Measurements from ENCODE around the gene DPP3.

The DPP3 gene

DNA sequence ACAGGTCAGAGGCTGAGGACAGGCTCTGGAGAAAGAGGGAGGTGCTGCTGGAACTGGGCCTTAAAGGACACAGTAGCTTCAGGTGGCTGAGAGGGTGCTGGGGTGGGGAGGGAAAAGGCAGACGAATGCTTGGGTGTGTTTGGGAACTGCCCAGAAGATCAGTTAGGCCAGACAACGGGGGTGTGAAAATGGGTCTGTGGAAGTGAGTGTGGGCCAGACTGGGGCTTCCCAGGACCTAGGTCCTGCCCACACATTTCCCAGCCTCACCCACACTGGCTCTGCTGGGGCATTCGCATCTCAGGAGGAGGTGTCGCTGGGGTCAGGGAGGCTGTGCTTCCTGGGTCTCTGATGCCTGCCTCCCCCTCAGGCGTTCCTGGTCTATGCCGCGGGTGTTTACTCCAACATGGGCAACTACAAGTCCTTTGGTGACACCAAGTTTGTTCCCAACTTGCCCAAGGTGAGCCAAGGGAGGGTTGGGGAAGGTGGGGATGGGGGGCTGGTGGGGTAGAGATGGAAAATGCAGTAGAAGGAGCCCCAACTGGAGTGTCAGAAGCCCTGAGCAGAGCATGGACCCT lies 4.7 kb downstream of the DPP3 start:
- no peak for DNase-seq (ENCODE audit: low read depth)

DNA sequence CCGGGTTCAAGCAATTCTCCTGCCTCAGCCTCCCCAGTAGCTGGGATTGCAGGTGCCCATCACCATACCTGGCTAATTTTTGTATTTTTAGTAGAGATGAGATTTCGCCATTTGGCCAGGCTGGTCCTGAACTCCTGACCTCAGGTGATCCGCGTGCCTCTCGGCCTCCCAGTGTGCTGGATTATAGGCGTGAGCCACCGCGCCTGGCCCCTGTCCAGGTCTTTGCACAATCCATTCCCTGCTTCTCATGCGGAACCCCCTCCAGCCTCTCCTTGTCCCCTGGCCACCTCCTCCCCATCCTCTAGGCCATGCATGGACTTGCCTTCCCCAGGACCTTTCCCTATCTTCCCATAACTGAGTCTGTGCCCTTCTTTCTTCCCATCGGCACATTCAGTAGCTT lies 8.7 kb downstream of the DPP3 start:
- no peak for DNase-seq (ENCODE audit: low read depth)

DNA sequence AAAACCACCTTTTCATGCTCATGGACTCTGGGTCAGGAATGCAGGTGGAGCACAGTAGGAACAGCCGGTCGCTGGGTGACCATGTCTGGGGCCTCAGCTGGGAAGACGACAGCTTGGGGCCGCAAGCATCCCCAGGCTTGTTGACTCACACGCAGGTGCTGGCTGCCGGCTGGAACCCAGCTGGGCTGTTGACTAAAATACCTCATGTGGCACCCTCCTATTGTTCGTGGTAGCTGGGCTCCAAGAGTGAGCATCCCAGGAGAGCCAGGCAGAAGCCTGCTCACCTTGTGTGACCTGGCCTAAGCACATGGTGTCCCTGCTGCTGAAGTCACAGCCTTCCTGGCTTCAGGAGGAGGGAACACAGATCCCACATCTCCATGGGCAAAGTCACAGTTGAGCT lies 9.4 kb downstream of the DPP3 start:
- no peak for DNase-seq (ENCODE audit: low read depth)

DNA sequence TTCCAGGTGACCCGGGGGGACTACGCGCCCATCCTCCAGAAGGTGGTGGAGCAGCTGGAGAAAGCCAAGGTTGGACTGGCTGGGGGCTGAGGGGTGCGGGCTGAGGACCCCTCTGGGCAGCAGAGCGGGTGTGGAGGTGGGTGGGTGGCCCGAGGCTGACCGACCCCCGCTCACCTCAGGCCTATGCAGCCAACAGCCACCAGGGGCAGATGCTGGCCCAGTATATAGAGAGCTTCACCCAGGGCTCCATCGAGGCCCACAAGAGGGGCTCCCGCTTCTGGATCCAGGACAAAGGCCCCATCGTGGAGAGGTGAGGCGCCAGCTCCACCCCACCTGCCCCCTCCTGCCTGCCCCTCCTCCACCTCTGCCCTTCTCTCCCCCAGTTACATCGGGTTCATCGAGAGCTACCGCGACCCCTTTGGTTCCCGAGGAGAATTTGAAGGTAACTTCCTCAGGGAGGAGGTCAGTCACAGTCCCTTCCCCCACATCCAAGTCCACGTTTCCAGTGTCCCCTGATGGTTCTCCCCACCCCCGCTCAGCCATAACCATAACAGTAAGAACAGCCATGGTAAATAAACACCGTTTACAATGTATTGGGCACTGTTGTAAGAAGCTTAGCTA lies 11.2 kb downstream of the DPP3 start:
- no peak for DNase-seq (ENCODE audit: low read depth)

GRCh38 chr11:66492161-66492865 lies 12.1 kb downstream of the DPP3 start:
- no peak for DNase-seq (ENCODE audit: low read depth)

GRCh38 chr11:66493130-66493529 lies 12.9 kb downstream of the DPP3 start:
- DNase-seq (ENCODE audit: low read depth) = no peak

DNA sequence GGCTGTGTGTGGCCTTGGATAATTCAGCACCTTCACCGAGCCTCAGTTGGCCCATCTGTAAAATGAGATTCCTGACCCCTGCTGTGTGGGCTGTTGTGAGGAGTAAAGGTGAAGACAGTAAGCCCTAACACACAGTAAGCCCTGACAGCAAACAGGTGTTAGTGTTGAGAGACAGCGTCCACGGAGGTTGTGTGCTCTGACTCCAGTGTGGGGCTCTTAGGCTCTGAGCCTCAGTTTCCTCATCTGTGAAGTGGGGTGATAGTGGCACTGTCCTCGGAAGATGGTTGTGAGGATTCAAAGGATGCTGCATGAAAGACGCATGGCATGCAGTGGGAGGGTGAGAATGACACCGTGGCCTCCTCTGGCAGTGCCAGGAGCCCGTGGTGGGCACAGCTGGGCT lies 14.2 kb downstream of the DPP3 start:
- no peak for DNase-seq (ENCODE audit: low read depth)

DNA sequence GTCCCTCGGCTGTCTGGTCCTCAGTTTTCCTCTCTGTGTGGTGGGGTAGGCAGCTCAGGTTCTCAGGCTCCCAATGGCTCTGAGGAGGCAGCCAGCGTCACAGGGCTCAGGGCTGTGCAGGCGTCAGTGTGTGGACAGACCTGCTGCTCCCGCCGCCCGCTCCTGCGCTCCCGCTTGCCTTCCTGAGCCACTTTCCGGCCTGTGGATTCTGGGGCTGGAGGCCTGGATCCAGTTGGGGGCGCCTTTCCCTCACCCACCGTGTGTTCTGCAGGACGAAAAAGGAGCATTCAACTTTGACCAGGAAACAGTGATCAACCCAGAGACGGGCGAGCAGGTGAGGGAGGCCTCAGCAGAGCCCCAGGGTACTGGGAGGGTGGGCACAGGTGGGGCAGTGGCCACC lies 14.7 kb downstream of the DPP3 start:
- DNase-seq (ENCODE audit: low read depth) = no peak

DNA sequence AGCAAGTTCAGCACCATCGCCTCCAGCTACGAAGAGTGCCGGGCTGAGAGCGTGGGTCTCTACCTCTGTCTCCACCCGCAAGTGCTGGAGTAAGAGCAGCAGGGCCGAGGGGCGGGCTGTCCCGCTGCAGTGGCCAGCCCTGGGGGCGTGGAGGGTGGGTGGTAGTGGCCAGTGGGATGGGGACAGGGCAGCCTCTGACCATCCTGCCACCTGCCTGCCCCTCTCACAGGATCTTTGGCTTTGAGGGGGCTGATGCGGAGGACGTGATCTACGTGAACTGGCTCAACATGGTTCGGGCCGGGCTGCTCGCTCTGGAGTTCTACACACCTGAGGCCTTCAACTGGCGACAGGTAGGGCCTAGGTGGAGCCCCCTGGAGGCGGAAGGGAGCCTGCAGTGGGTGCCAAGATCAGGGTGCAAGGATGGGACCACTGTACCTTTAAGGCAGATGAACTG lies 15.2 kb downstream of the DPP3 start:
- DNase-seq (ENCODE audit: low read depth) = no peak

DNA sequence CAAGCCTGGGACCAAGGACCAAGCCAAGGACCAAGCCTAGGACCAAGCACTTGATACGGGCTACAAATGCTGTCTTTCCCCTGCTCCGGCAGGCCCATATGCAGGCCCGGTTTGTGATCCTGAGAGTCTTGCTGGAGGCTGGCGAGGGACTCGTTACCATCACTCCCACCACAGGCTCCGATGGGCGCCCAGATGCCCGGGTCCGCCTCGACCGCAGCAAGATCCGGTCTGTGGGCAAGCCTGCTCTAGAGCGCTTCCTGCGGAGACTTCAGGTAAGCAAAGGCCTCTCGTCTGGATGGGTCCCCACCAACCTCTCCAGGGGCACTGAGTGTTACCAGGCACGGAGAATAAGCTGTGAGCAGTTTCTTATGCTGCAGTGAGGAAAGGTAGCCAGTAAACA lies 17.0 kb downstream of the DPP3 start:
- no peak for DNase-seq (ENCODE audit: low read depth)

DNA sequence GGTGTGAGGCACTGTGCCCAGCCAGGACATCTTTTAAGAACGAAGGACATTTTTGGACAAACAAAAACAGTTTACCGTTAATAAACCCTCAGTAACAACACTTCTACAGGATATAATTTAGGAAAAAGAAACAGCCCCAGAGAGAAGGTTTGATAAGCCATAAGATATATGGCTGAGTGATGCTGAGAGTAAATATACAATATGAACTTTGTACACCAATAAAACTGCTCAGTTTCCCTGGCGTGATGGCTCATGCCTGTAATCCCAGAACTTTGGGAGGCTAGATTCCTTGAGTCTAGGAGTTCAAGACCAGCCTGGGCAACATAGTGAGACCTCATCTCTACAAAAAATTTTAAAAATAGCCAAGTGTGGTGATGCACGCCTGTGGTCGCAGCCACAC lies 18.3 kb downstream of the DPP3 start:
- no peak for DNase-seq (ENCODE audit: low read depth)

GRCh38 chr11:66505276-66505816 lies 25.1 kb downstream of the DPP3 start:
- no peak for DNase-seq (ENCODE audit: low read depth)

- no peak for DNase-seq (ENCODE audit: low read depth)
These were observed 28.9 kb downstream of the DPP3 start for GRCh38 chr11:66509131-66509561.

DNA sequence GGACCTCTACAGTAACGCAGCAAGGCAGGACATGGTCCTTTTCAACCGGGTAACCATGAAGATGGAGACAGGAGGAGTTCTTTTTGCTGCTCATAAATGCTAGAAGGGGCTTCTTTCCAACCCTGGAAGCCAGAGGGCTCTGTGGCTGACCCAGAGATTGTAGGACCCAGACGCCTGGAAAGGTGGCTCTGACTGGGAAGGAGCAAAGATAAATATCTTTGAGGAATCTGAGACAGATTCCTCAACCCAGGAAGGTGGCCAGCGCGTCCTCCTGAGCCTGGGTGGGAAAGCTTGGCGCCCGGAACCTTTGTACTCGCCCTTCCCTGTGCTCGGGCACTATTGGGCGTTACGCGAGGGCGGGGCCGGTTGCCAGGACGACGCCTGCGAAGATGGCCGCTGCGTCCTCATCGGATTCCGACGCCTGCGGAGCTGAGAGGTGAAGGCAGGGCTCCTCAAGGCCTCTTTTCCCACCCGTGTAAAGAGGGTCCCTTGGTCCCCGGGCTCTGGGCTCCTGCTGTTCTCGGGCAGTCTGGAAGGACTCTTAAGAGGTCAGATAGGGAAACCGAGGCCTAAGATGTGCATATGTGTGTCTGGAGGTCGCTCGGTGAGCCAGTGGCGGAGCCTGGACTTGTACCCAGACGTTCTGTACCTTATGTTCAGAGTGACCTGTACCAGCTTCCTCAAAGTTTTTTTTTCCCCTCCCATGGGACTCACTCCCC lies 30.2 kb downstream of the DPP3 start, which contains the start of gene BBS1:
Gene BBS1 (plus strand): TSS at position 365 of the 719 bp plus-strand sequence. CDS start 25 bp downstream, at position 390.
- peak; percentile 66 for DNase-seq (ENCODE audit: low read depth)

DNA sequence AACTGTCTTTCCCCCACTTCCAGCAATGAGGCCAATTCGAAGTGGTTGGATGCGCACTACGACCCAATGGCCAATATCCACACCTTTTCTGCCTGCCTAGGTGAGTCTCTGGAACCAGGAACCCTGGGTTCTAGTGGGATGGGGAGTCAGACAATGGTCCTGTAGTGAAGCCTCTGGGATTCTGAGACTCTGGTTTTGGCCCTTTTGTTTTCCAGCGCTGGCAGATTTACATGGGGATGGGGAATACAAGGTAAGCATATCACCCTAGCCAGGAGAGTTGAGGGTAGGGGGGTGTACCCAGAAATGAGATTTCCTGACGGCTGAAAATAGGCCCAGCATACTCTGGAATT lies 30.7 kb downstream of the DPP3 start:
- DNase-seq (ENCODE audit: low read depth) = no peak

DNA sequence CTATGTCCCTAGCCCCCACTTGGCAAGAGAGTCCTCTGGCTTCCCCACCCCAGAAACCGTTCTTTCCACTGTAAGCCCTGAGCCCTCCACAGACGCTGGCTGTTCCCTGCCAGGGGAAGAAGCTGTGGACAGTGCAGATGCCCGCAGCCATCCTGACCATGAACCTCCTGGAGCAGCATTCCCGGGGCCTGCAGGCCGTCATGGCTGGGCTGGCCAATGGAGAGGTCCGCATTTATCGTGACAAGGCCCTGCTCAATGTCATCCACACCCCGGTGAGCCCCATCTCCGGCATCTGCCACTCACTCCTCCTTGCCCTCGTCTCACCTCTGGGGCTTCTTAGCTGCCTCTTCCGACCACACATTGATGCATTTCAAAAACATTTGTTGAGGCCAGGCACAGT lies 43.4 kb downstream of the DPP3 start:
- no peak for DNase-seq (ENCODE audit: low read depth)

GRCh38 chr11:66524304-66525040 lies 44.2 kb downstream of the DPP3 start:
- DNase-seq (ENCODE audit: low read depth) = no peak

- DNase-seq (ENCODE audit: low read depth) = no peak
These were observed 48.8 kb downstream of the DPP3 start for GRCh38 chr11:66529069-66529468.

DNA sequence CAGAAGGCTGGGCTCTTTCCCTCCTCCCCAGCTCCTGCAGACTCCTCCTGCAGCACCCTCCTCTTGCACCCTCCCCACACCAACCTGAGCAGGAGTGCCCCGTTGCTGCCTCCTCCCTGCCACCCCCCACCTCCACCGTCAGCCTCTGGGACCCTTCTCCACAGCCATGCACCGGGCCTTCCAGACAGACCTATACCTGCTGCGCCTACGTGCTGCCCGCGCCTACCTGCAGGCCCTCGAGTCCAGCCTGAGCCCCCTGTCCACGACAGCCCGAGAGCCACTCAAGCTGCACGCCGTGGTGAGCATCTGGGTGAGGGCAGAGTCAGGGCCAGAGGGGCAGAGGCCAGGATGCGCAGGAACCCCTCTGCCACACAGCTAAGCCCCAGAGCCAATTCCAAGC lies 49.4 kb downstream of the DPP3 start:
- DNase-seq (ENCODE audit: low read depth) = no peak

DNA sequence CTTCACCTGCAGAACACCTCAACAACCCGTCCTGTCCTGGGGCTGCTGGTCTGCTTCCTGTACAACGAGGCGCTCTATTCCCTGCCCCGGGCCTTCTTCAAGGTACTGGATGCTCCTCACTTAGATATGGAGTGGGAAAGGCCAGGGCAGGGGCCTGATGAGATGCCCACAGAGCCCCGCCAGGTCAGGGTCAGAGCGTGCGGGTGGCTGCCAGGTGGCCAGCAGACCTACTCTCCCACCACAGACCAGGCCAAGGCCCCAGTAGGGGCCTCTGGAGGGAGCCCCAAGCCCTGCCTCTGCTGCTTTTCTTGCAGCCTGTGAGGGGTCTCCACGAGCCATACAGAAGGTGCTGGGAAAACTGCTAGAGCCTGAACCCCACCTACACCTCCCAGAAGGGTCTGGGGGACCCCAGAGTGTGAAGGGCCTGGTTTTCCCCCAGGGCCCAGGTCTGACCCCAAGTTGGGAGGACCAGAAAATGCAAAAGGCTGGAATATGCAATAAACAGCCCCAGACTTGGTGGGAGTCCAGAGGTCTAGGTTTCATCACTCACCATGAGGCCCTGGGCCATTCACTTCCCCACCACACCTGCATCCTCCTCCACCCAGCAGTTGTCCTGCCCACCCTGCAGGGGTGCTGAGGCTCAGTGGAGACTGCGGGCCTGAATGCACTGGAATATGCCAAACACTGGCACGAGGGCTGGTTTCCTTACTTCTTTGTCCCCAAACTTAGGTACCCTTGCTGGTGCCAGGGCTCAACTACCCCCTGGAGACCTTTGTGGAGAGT lies 50.9 kb downstream of the DPP3 start:
- no peak for DNase-seq (ENCODE audit: low read depth)

GRCh38 chr11:66531841-66532240 lies 51.6 kb downstream of the DPP3 start:
- no peak for DNase-seq (ENCODE audit: low read depth)
